Thoracic aorta (tissue), 2 donors: ENCODE measurements around the gene CCDC85C. TPM values are rescaled to one million over a fixed set of nuclear protein-coding genes. Genes with fewer than 3 reads are reported as not detected.

Experiments
- ATAC-seq: fragments of 150-250 bp; one replicate; pipeline ENCODE4 v1.8.0; 2017; ENCODE audit warnings: low read depth; ENCODE audit not compliant: insufficient number of reproducible peaks, low FRiP score
- DNase-seq: peaks from one replicate; pipeline ENCODE4 v3.0.0-alpha.2; 2020; ENCODE audit warnings: low spot score
- H3K27ac ChIP-seq, 2 donors: fragments of 200-600 bp; sonication (generic); 1 replicate in 1 of 2; 2 replicates in 1 of 2; pipeline ENCODE4 v1.5.1; 2016; ENCODE audit warnings: mild to moderate bottlenecking in 2 of 2, moderate library complexity in 2 of 2
- H3K27me3 ChIP-seq: fragments of 200-600 bp; sonication (generic); replicated peaks from 2 replicates; pipeline ENCODE4 v1.6.0; 2016; ENCODE audit warnings: mild to moderate bottlenecking; ENCODE audit not compliant: insufficient read depth
- H3K36me3 ChIP-seq: fragments of 200-600 bp; sonication (generic); one replicate; pipeline ENCODE4 v1.5.1; 2016
- H3K4me1 ChIP-seq, 2 donors: fragments of 200-600 bp; sonication (generic); 1 replicate in 1 of 2; 2 replicates in 1 of 2; pipeline versions ENCODE4 v1.5.1 to v1.6.0; 2016; ENCODE audit warnings: low read depth in 2 of 2, mild to moderate bottlenecking in 1 of 2; ENCODE audit not compliant: control insufficient read depth in 1 of 2
- H3K4me3 ChIP-seq: fragments of 200-600 bp; sonication (generic); 2 replicates; pipeline ENCODE4 v1.5.1; 2016; ENCODE audit warnings: mild to moderate bottlenecking
- H3K9me3 ChIP-seq: fragments of 200-600 bp; sonication (generic); 2 replicates; pipeline ENCODE4 v1.5.1; 2016
- total RNA-seq, 2 donors: library from RNA; depleted of rRNA; stranded (reverse); fragments of >200 nt; gene quantifications; one replicate each; pipeline versions ENCODE4 v1.1.0 to v1.2.3, GENCODE V29; 2016
- TF ChIP-seq, protein P1 (sequence below): fragments of 200-600 bp; sonication (generic); IDR thresholded peaks from one replicate; pipeline ENCODE4 v1.5.1; 2019; ENCODE audit warnings: antibody characterized with exemption

The CCDC85C gene
- total RNA-seq, 2 donors from 2014 or later: 1.5 to 4.1 TPM

DNA sequence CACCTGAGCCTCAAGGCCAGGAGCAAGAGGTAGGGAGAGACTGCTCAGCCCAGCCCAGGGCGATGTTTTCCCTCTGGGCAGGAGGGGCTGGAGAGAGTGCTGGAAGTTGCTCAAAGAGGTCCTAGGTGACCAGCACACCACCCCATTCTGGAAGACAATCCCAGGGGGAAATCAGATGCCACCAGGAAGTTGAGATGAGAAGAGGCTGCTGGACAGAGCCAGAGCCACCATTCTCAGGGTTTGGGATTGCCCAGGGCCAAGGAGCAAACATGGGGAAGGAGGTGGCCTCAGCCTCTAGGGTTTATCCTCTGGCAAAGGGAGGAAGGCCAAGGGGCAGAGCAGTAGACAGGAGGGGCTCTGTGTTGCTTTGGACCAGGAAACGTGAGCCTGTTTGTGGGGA, 11.6 kb downstream of the CCDC85C start:
- no peak overlapping the region for H3K27ac ChIP-seq
- H3K4me3 ChIP-seq: no peak overlapping the region
- DNase-seq (no peak), ATAC-seq (no peak)
- H3K9me3 ChIP-seq: no peaks in the 10 kb centered on the region
- H3K27me3 ChIP-seq: no peaks in the 10 kb centered on the region
- TF ChIP-seq, protein P1, sequence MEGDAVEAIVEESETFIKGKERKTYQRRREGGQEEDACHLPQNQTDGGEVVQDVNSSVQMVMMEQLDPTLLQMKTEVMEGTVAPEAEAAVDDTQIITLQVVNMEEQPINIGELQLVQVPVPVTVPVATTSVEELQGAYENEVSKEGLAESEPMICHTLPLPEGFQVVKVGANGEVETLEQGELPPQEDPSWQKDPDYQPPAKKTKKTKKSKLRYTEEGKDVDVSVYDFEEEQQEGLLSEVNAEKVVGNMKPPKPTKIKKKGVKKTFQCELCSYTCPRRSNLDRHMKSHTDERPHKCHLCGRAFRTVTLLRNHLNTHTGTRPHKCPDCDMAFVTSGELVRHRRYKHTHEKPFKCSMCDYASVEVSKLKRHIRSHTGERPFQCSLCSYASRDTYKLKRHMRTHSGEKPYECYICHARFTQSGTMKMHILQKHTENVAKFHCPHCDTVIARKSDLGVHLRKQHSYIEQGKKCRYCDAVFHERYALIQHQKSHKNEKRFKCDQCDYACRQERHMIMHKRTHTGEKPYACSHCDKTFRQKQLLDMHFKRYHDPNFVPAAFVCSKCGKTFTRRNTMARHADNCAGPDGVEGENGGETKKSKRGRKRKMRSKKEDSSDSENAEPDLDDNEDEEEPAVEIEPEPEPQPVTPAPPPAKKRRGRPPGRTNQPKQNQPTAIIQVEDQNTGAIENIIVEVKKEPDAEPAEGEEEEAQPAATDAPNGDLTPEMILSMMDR: no peak
- H3K36me3 ChIP-seq: no peaks in the 10 kb centered on the region
- H3K4me1 ChIP-seq: no peaks in the 10 kb centered on the region

GRCh38 chr14:99590746-99591555, 13.1 kb downstream of the CCDC85C start:
- no peak for DNase-seq
- TF ChIP-seq, protein P1: no peak
- H3K9me3 ChIP-seq: no peaks in the 10 kb centered on the region
- H3K4me3 ChIP-seq: no peak overlapping the region
- no peaks in the 10 kb centered on the region for H3K4me1 ChIP-seq
- no peaks in the 10 kb centered on the region for H3K36me3 ChIP-seq
- ATAC-seq: no peak
- no peaks in the 10 kb centered on the region for H3K27me3 ChIP-seq
- no peak overlapping the region for H3K27ac ChIP-seq

- Histone ChIP-seq H3K27ac (no peak overlapping the region), H3K27me3 (no peaks in the 10 kb centered on the region), H3K36me3 (no peaks in the 10 kb centered on the region), H3K4me3 (no peak overlapping the region), H3K9me3 (no peaks in the 10 kb centered on the region), H3K4me1 (no peaks in the 10 kb centered on the region)
- ATAC-seq (no peak), DNase-seq (no peak)
- TF ChIP-seq, protein P1: no peak
Measured at GRCh38 chr14:99589651-99590530, 14.1 kb downstream of the CCDC85C start.

GRCh38 chr14:99589031-99589441, 15.0 kb downstream of the CCDC85C start:
- TF ChIP-seq, protein P1: no peak
- Histone ChIP-seq H3K9me3 (no peaks in the 10 kb centered on the region), H3K27me3 (no peaks in the 10 kb centered on the region), H3K27ac (no peak overlapping the region), H3K4me3 (no peak overlapping the region), H3K4me1 (no peaks in the 10 kb centered on the region), H3K36me3 (no peaks in the 10 kb centered on the region)
- ATAC-seq: no peak
- no peak for DNase-seq
